WTC11 (cell line): ENCODE measurements around the gene DNAJC7. TPM values are rescaled to one million over a fixed set of nuclear protein-coding genes. Genes with fewer than 3 reads are reported as not detected.

Experiments used
- ATAC-seq: fragments of 200-7000 bp; cut with Tn5 transposase; 2 replicates; pipeline ENCODE4 v1.10.0; 2021; ENCODE audit warnings: mild to moderate bottlenecking, moderate library complexity
- CTCF ChIA-PET: fragments of 300-600 bp; sonication (Branson Sonifier 250); formaldehyde crosslinking; loops from one replicate; lab custom pipeline; 2021; ENCODE audit warnings: antibody characterized with exemption; lab: Charles Lee
- POLR2A ChIA-PET: fragments of 350-600 bp; sonication (Branson Sonifier 250); formaldehyde crosslinking; loops from one replicate; lab custom pipeline; 2021; ENCODE audit warnings: antibody characterized with exemption; lab: Charles Lee
- DNase-seq: peaks from one replicate; pipeline ENCODE4 v3.0.0; 2021; ENCODE audit warnings: low spot score
- H3K27ac Mint-ChIP-seq: 2 replicates; pipeline ENCODE4 v1.8.0; 2021; ENCODE audit warnings: mixed read lengths
- H3K27me3 Mint-ChIP-seq: 2 replicates; pipeline ENCODE4 v1.8.0; 2021; ENCODE audit warnings: low read depth, mild to moderate bottlenecking, moderate library complexity, mixed read lengths
- H3K36me3 Mint-ChIP-seq: 2 replicates; pipeline ENCODE4 v1.8.0; 2021; ENCODE audit warnings: mixed read lengths
- H3K4me1 Mint-ChIP-seq: 2 replicates; pipeline ENCODE4 v1.8.0; 2022; ENCODE audit warnings: mixed read lengths
- H3K4me3 Mint-ChIP-seq: 2 replicates; pipeline ENCODE4 v1.8.0; 2021; ENCODE audit warnings: mild to moderate bottlenecking, moderate library complexity, mixed read lengths
- H3K9me3 Mint-ChIP-seq: 2 replicates; pipeline ENCODE4 v1.8.0; 2021; ENCODE audit warnings: mixed read lengths
- ATF2 ChIP-seq: sonication (generic); formaldehyde crosslinking; IDR thresholded peaks from 2 replicates; pipeline ENCODE4 v1.8.1; 2022; ENCODE audit warnings: low read depth, missing genetic modification reagents, borderline replicate concordance
- CDX4 ChIP-seq: fragments of 250-450 bp; sonication (Bioruptor Pico); IDR thresholded peaks from 2 replicates; pipeline ENCODE4 v1.9.0; 2021; ENCODE audit warnings: moderate library complexity, mild to moderate bottlenecking, inconsistent platforms, borderline replicate concordance
- CREM ChIP-seq: sonication (generic); formaldehyde crosslinking; IDR thresholded peaks from 2 replicates; pipeline ENCODE4 v1.8.1; 2022; ENCODE audit warnings: mild to moderate bottlenecking, missing genetic modification reagents, moderate library complexity
- ELF4 ChIP-seq: sonication (generic); formaldehyde crosslinking; IDR thresholded peaks from 2 replicates; pipeline ENCODE4 v1.8.1; 2022; ENCODE audit warnings: low read depth, mild to moderate bottlenecking, moderate library complexity, missing genetic modification reagents
- ETV6 ChIP-seq: sonication (generic); formaldehyde crosslinking; IDR thresholded peaks from 2 replicates; pipeline ENCODE4 v1.8.1; 2022; ENCODE audit warnings: mild to moderate bottlenecking, missing genetic modification reagents
- FOXK1 ChIP-seq: sonication (generic); formaldehyde crosslinking; IDR thresholded peaks from 2 replicates; pipeline ENCODE4 v1.8.0; 2022; ENCODE audit warnings: mild to moderate bottlenecking, moderate library complexity, missing genetic modification reagents
- GABPB1 ChIP-seq: sonication (generic); formaldehyde crosslinking; IDR thresholded peaks from 2 replicates; pipeline ENCODE4 v1.8.1; 2023; ENCODE audit warnings: mild to moderate bottlenecking, missing genetic modification reagents
- HMGXB4 ChIP-seq: sonication (generic); formaldehyde crosslinking; IDR thresholded peaks from 2 replicates; pipeline ENCODE4 v1.8.1; 2023; ENCODE audit warnings: mild to moderate bottlenecking, moderate library complexity, missing genetic modification reagents
- JAZF1 ChIP-seq: fragments of 250-450 bp; sonication (Bioruptor Pico); IDR thresholded peaks from 2 replicates; pipeline ENCODE4 v1.9.0; 2021; ENCODE audit warnings: moderate library complexity, mild to moderate bottlenecking, inconsistent platforms
- KAT7 ChIP-seq: sonication (generic); formaldehyde crosslinking; IDR thresholded peaks from 2 replicates; pipeline ENCODE4 v1.8.1; 2023; ENCODE audit warnings: missing genetic modification reagents, mild to moderate bottlenecking, borderline replicate concordance
- MYBL2 ChIP-seq: sonication (generic); formaldehyde crosslinking; IDR thresholded peaks from 2 replicates; pipeline ENCODE4 v1.8.1; 2023; ENCODE audit warnings: mild to moderate bottlenecking, moderate library complexity, missing genetic modification reagents
- NR2C2 ChIP-seq: sonication (generic); formaldehyde crosslinking; IDR thresholded peaks from 2 replicates; pipeline ENCODE4 v1.8.0; 2022; ENCODE audit warnings: mild to moderate bottlenecking, missing genetic modification reagents
- PRDM15 ChIP-seq: sonication (generic); formaldehyde crosslinking; IDR thresholded peaks from 2 replicates; pipeline ENCODE4 v1.8.0; 2022; ENCODE audit warnings: missing genetic modification reagents
- SMAD3 ChIP-seq: sonication (generic); formaldehyde crosslinking; IDR thresholded peaks from 2 replicates; pipeline ENCODE4 v1.8.0; 2022; ENCODE audit warnings: missing genetic modification reagents, mild to moderate bottlenecking, borderline replicate concordance
- SP1 ChIP-seq: sonication (generic); formaldehyde crosslinking; conservative IDR thresholded peaks from 2 replicates; pipeline ENCODE4 v1.8.1; 2022; ENCODE audit warnings: missing genetic modification reagents
- TEAD1 ChIP-seq: sonication (generic); formaldehyde crosslinking; IDR thresholded peaks from 2 replicates; pipeline ENCODE4 v1.8.0; 2022; ENCODE audit warnings: mild to moderate bottlenecking, missing genetic modification reagents
- ZNF121 ChIP-seq: sonication (generic); formaldehyde crosslinking; IDR thresholded peaks from 2 replicates; pipeline ENCODE4 v1.8.0; 2023; ENCODE audit warnings: missing genetic modification reagents
- ZNF138 ChIP-seq: sonication (generic); formaldehyde crosslinking; conservative IDR thresholded peaks from 2 replicates; pipeline ENCODE4 v1.8.1; 2022; ENCODE audit warnings: mild to moderate bottlenecking, moderate library complexity, missing genetic modification reagents
- ZNF232 ChIP-seq: sonication (generic); formaldehyde crosslinking; IDR thresholded peaks from 2 replicates; pipeline ENCODE4 v1.8.0; 2022; ENCODE audit warnings: mild to moderate bottlenecking, missing genetic modification reagents
- ZNF281 ChIP-seq: sonication (generic); formaldehyde crosslinking; IDR thresholded peaks from 2 replicates; pipeline ENCODE4 v1.8.0; 2023; ENCODE audit warnings: mild to moderate bottlenecking, missing genetic modification reagents
- total RNA-seq: library from RNA; stranded (reverse); gene quantifications from 3 replicates; pipeline ENCODE4 v1.2.3, GENCODE V29; 2021
- TF ChIP-seq, protein P1 (sequence below): sonication (generic); formaldehyde crosslinking; IDR thresholded peaks from 2 replicates; pipeline ENCODE4 v1.8.1; 2023; ENCODE audit warnings: mild to moderate bottlenecking, missing genetic modification reagents, moderate library complexity
- TF ChIP-seq, protein P2 (sequence below): sonication (generic); formaldehyde crosslinking; IDR thresholded peaks from 2 replicates; pipeline ENCODE4 v1.8.0; 2022; ENCODE audit warnings: mild to moderate bottlenecking, missing genetic modification reagents
- TF ChIP-seq, protein P3 (sequence below): sonication (generic); formaldehyde crosslinking; IDR thresholded peaks from 2 replicates; pipeline ENCODE4 v1.8.1; 2022; ENCODE audit warnings: mild to moderate bottlenecking, moderate library complexity, missing genetic modification reagents

Gene DNAJC7
- total RNA-seq, 1 experiment from 2014 or later = 140 TPM

- Mint-ChIP-seq H3K27ac (peak within 1 kb of the TSS; percentile 89), H3K27me3 (no peaks in the 10 kb centered on the region), H3K9me3 (0 out of 2 replicates have a peak, but pooled peaks cover 4% of the 10 kb centered on the region), H3K36me3 (peaks cover 34% of the 10 kb centered on the region), H3K4me1 (peaks cover 40% of the 10 kb centered on the region), H3K4me3 (peak within 1 kb of the TSS; percentile 95)
- ChIA-PET POLR2A (interaction anchor here (1.0 to 1.3 kb wide), 5 partner anchors 9 to 331 kb away, joined by 3 to 8 read pairs (median 5); partner anchors contain the start of gene CNP), CTCF (interaction anchor here (0.5 to 6.8 kb wide), 50 partner anchors 7 to 1775 kb away, joined by 3 to 108 read pairs (median 4); partner anchors contain the start of genes HSPB9, KAT2A, ODAD4 and ZNF385C)
- DNase-seq (peak; percentile 97), ATAC-seq (peak; percentile 72)
- TF ChIP-seq SMAD3 = 0 out of 2 replicates have a peak, but pooled peaks have one; percentile 18
- no peak for TF ChIP-seq ELF4
- TF ChIP-seq TEAD1 (CRISPR knock-in tag) = 0 out of 2 replicates have a peak, but pooled peaks have one; percentile 52
- TF ChIP-seq ETV6 (CRISPR knock-in tag) = peak; percentile 81; the same call in 1 of the 2 replicates
- 0 out of 2 replicates have a peak, but pooled peaks have one; percentile 24 for TF ChIP-seq ZNF281
- TF ChIP-seq PRDM15 (CRISPR knock-in tag) = no peak
- TF ChIP-seq ZNF121 (CRISPR knock-in tag) = no peak
- TF ChIP-seq KAT7 (CRISPR knock-in tag) = 0 out of 2 replicates have a peak, but pooled peaks have one; percentile 45
- TF ChIP-seq, protein P1, sequence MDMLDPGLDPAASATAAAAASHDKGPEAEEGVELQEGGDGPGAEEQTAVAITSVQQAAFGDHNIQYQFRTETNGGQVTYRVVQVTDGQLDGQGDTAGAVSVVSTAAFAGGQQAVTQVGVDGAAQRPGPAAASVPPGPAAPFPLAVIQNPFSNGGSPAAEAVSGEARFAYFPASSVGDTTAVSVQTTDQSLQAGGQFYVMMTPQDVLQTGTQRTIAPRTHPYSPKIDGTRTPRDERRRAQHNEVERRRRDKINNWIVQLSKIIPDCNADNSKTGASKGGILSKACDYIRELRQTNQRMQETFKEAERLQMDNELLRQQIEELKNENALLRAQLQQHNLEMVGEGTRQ (CRISPR knock-in tag) = peak; percentile 45; the same call in 1 of the 2 replicates
- TF ChIP-seq NR2C2 (CRISPR knock-in tag) = no peak
- TF ChIP-seq ZNF138 (CRISPR knock-in tag) = no peak
- TF ChIP-seq CDX4 (CRISPR knock-in tag) = no peak
- peak; percentile 85 for TF ChIP-seq GABPB1 (CRISPR knock-in tag)
- TF ChIP-seq FOXK1 (CRISPR knock-in tag) = peak; percentile 81; the same call in 1 of the 2 replicates
- peak; percentile 96 for TF ChIP-seq SP1 (CRISPR knock-in tag)
- TF ChIP-seq, protein P2, sequence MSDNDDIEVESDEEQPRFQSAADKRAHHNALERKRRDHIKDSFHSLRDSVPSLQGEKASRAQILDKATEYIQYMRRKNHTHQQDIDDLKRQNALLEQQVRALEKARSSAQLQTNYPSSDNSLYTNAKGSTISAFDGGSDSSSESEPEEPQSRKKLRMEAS (CRISPR knock-in tag) = 0 out of 2 replicates have a peak, but pooled peaks have one; percentile 34
- TF ChIP-seq, protein P3, sequence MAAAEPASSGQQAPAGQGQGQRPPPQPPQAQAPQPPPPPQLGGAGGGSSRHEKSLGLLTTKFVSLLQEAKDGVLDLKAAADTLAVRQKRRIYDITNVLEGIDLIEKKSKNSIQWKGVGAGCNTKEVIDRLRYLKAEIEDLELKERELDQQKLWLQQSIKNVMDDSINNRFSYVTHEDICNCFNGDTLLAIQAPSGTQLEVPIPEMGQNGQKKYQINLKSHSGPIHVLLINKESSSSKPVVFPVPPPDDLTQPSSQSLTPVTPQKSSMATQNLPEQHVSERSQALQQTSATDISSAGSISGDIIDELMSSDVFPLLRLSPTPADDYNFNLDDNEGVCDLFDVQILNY (CRISPR knock-in tag) = peak; percentile 57; the same call in 1 of the 2 replicates
- no peak for TF ChIP-seq ATF2 (CRISPR knock-in tag)
- no peak for TF ChIP-seq JAZF1 (CRISPR knock-in tag)
- no peak for TF ChIP-seq ZNF232 (CRISPR knock-in tag)
- 0 out of 2 replicates have a peak, but pooled peaks have one; percentile 18 for TF ChIP-seq MYBL2 (CRISPR knock-in tag)
- peak; percentile 65; the same call in 1 of the 2 replicates for TF ChIP-seq CREM (CRISPR knock-in tag)
- peak; percentile 89 for TF ChIP-seq HMGXB4 (CRISPR knock-in tag)
Measured at GRCh38 chr17:42019509-42020404, 2.5 kb upstream of the DNAJC7 start, which contains the start of gene NKIRAS2. Gene NKIRAS2 (plus strand): TSS chr17:42020090. CDS start chr17:42021578, 1,488 bp downstream.
